KOPT-K1 (cell line): ENCODE results near the gene FAM161A.
"Not testable (repeated sequence)": the region's sequence is repeated elsewhere in the genome, so short reads cannot be mapped to it uniquely, and the experiment has no call there.

Source experiments
- H3K27ac ChIP-seq: fragments of 200-600 bp; sonication (generic); 2 replicates; pipeline ENCODE4 v1.5.1; 2016; ENCODE audit warnings: antibody characterized with exemption, mild to moderate bottlenecking, low read depth, low read length; ENCODE audit not compliant: poor library complexity, severe bottlenecking
- H3K36me3 ChIP-seq: fragments of 200-600 bp; sonication (generic); 2 replicates; pipeline ENCODE4 v1.5.1; 2017; ENCODE audit warnings: antibody characterized with exemption, mild to moderate bottlenecking, low read length, moderate library complexity; ENCODE audit not compliant: insufficient read depth
- H3K9me3 ChIP-seq: fragments of 200-600 bp; sonication (generic); 2 replicates; pipeline ENCODE4 v1.5.1; 2017; ENCODE audit warnings: antibody characterized with exemption, low read length, mild to moderate bottlenecking; ENCODE audit not compliant: insufficient read depth, poor library complexity, severe bottlenecking

Gene FAM161A

GRCh38 chr2:61810203-61810602 is 43.7 kb downstream of the FAM161A start:
- not testable (repeated sequence) for H3K9me3 ChIP-seq, H3K27ac ChIP-seq, H3K36me3 ChIP-seq

DNA sequence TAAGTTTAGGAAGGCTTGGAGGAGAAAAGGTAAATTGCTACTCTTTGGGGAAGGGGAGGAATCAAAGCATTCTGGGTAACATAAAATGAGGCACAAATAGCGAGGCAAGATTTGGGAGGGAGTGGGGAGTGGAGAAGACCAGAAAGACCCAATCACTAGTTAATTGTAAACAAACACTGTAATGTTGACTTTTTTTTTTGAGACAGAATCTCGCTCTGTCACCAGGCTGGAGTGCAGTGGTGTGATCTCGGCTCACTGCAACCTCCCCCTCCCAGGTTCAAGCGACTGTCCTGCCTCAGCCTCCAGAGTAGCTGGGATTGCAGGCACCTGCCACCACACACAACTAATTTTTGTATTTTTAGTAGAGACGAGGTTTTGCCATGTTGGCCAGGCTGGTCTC is 45.2 kb downstream of the FAM161A start:
- H3K36me3 ChIP-seq, H3K9me3 ChIP-seq, H3K27ac ChIP-seq: not testable (repeated sequence)

DNA sequence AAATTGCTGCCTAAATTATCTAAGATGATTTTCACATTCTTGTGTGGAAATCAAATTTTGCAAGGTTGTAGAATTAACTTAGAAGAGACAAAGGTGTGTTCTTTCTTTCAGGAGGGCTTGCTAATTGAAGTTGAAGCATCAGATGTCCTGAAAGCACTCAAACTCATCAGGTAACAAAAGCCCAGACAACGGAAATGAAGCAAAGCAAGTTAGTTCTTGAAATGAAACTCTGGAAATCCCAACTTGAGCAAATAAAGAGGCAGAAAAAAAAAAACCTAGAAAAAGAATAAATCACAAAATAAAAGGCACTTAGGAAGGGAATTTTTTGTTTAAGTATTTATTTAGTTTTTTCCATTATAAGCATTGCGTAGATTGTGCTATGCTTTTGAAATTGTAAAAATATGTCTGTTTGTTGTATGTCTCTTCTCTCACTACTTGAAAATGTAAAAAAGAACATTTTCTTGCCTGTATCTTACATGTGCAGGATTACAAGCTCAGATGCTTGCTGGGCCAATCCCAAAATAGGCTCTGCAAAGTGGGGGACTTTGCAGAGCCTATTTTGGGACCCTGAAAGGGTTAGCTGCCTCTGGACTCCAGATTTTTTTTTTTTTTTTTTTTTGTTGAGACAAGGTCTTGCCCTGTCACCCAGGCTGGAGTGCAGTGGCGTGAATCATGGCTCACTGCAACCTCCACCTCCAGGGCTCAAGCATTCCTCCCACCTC is 46.7 kb downstream of the FAM161A start:
- no peaks in the 10 kb centered on the region for H3K9me3 ChIP-seq
- H3K36me3 ChIP-seq = no peaks in the 10 kb centered on the region
- no peak overlapping the region for H3K27ac ChIP-seq

GRCh38 chr2:61802548-61802947 is 51.3 kb downstream of the FAM161A start:
- no peak overlapping the region for H3K27ac ChIP-seq
- no peaks in the 10 kb centered on the region for H3K9me3 ChIP-seq
- no peaks in the 10 kb centered on the region for H3K36me3 ChIP-seq

DNA sequence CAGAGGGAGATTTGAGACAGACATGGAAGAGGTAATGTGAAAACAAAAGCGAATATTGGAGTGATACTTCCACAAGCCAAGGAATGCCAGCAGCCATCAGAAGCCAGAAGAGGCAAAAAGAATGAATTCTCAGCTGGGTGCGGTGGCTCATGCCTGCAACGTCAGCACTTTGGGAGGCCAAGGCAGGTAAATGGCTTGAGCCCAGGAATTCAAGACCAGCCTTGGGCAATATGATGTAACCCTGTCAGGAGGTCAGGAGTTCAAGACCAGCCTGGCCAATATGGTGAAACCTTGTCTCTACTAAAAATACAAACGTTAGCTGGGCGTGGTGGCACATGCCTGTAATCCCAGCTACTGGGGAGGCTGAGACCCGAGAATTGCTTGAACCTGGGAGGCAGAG is 54.8 kb downstream of the FAM161A start:
- H3K27ac ChIP-seq = no peak overlapping the region
- no peaks in the 10 kb centered on the region for H3K9me3 ChIP-seq
- no peaks in the 10 kb centered on the region for H3K36me3 ChIP-seq

DNA sequence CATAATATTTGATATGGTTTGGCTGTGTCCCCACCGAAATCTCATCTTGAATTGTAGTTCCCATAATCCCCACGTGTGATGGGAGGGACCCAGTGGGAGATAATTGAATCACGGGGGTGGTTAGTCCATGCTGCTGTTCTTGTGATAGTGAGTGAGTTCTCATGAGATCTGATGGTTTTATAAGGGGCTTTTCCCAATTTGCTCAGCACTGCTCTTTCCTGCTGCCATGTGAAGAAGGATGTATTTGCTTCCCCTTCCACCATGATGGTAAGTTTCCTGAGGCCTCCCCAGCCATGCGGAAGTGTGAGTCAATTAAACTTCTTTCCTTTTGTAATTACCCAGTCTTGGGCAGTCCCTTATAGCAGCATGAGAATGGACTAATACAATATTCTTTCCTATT is 56.4 kb downstream of the FAM161A start:
- H3K36me3 ChIP-seq, H3K9me3 ChIP-seq, H3K27ac ChIP-seq: not testable (repeated sequence)

DNA sequence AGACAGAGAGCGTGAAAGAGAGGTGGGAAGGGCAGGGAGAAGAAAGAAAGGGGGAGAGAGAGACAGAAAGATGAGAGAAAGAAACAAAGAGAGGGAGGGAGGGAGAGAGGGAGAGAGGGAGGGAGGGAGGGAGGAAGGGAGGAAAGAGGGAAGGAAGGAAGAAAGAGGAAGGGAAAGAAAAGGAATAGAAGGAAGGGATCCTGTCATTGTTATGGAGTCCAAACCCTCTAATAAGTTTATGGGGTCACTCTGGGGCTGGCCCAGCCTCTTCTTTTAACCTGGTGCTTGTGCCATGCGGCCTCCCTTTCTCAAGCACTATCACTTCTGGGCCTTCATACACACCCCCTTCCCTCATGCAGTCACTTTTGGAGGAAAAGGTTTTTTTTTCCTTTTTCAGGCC is 58.5 kb downstream of the FAM161A start:
- no peak overlapping the region for H3K27ac ChIP-seq
- no peaks in the 10 kb centered on the region for H3K36me3 ChIP-seq
- no peaks in the 10 kb centered on the region for H3K9me3 ChIP-seq

GRCh38 chr2:61793389-61793836 is 60.4 kb downstream of the FAM161A start:
- no peaks in the 10 kb centered on the region for H3K36me3 ChIP-seq
- H3K9me3 ChIP-seq = no peaks in the 10 kb centered on the region
- H3K27ac ChIP-seq = no peak overlapping the region

- H3K36me3 ChIP-seq = no peaks in the 10 kb centered on the region
- no peaks in the 10 kb centered on the region for H3K9me3 ChIP-seq
- H3K27ac ChIP-seq = no peak overlapping the region
Measured at GRCh38 chr2:61792355-61792890, 61.4 kb downstream of the FAM161A start.

- H3K27ac ChIP-seq = no peak overlapping the region
- no peaks in the 10 kb centered on the region for H3K36me3 ChIP-seq
- no peaks in the 10 kb centered on the region for H3K9me3 ChIP-seq
Measured at GRCh38 chr2:61789807-61790602, 63.9 kb downstream of the FAM161A start.

GRCh38 chr2:61787941-61788563 is 65.8 kb downstream of the FAM161A start:
- Histone ChIP-seq H3K27ac (no peak overlapping the region), H3K9me3 (no peaks in the 10 kb centered on the region), H3K36me3 (no peaks in the 10 kb centered on the region)

DNA sequence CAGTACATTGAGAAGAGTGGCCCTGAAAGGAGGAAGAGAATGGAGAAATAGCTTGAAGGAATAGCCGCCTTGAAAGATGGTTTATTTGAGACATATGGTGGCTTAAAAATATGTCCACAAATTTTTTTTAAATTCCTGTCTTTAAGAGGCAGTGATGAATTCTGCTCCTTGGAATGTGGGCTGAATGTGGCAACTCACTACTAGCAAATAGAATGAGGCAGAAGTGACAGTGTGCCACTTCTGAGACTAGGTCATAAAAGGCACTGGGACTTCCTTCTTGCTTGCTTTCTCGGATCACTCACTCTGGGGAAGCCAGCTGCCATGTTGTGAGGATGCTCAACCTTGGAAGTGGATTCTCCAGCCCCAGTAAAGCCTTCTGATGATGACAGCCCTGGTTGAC is 67.0 kb downstream of the FAM161A start:
- Histone ChIP-seq H3K9me3 (no peaks in the 10 kb centered on the region), H3K36me3 (no peaks in the 10 kb centered on the region), H3K27ac (no peak overlapping the region)

DNA sequence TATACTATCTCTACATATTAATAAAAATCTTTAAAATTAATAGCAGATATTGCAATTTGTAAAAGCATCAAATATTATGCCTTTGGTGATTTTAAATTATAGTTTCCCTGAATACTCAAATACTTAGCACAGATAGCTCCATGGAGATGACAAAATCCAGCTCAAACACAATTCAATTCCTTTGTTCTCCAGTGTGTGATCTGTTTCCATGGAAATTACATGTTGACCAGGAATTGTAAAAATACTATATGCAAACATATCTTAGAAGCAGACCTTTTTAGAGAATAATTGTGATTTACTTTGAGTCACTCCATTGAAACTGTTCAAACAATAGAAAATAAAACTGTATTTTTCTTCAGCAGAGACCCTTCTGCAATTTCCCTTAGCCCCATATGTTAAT is 68.3 kb downstream of the FAM161A start:
- Histone ChIP-seq H3K9me3 (no peaks in the 10 kb centered on the region), H3K27ac (no peak overlapping the region), H3K36me3 (no peaks in the 10 kb centered on the region)

DNA sequence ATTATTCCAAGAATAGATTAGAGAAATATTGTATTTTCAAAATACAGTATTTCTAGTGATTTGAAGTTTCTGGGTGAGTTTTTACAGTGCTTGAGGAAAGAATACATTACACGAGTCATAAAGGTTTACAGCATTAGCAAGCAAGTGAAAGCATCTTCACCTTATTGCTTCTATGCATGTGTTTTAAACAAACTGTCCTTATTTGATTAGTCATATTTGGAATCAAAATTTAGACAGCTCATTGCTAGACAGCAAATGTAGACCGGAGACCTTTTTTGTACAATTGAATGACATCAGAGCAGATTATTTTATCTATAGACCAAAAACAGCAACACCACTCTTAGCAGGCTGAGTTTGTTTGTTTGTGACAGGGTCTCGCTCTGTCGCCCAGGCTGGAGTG is 69.2 kb downstream of the FAM161A start:
- Histone ChIP-seq H3K27ac (no peak overlapping the region), H3K36me3 (no peaks in the 10 kb centered on the region), H3K9me3 (no peaks in the 10 kb centered on the region)

DNA sequence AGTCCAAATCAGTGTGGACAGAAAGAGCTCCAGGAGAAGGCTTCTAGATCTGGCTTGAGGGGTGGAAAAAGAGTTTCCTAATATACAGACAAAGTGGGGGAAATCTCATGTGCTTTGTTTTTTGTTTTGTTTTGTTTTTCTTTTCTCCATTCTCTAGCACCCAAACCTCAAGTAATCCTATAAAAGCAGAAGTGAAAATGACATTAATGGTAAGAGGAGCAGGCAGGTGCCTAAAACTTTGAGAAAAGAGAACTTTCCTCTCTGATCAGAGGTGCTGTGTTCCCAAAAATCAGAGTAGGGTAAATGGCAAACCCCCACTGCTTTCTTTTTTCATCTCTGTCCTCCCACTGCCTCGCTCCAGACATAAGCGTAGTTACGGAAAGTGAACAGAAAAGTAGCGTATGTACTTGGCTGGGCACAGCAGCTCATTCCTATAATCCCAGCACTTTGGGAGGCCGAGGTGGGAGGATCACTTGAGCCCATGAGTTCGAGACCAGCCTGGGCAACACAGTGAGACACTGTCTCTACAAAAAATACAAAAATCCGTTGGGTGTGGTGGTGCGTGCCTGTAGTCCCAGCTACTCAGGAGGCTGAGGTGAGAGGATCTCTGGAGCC is 77.8 kb downstream of the FAM161A start:
- no peaks in the 10 kb centered on the region for H3K36me3 ChIP-seq
- H3K9me3 ChIP-seq = no peaks in the 10 kb centered on the region
- H3K27ac ChIP-seq = no peak overlapping the region
